Activated B cell treated with CpG ODN at 0.5 μM for 24 hours (primary cell): ENCODE data around the gene CCDC88C. TPM values are rescaled to one million over a fixed set of nuclear protein-coding genes. Genes with fewer than 3 reads are reported as not detected.

Experiments used
- ATAC-seq: fragments of 200-7000 bp; cut with Tn5 transposase; one replicate; pipeline ENCODE4 v1.10.0; 2021; ENCODE audit warnings: low read depth, mild to moderate bottlenecking, moderate library complexity
- CTCF ChIA-PET: fragments of 350-600 bp; sonication (Branson Sonifier 250); formaldehyde crosslinking; loops from one replicate; lab custom pipeline; 2021; ENCODE audit warnings: antibody characterized with exemption; lab: Charles Lee
- POLR2A ChIA-PET: fragments of 350-600 bp; sonication (Branson Sonifier 250); formaldehyde crosslinking; loops from one replicate; lab custom pipeline; 2021; ENCODE audit warnings: antibody characterized with exemption; lab: Charles Lee
- DNase-seq: peaks from one replicate; pipeline ENCODE4 v3.0.0; 2022
- H3K27ac Mint-ChIP-seq: one replicate; pipeline ENCODE4 v1.8.0; 2020; ENCODE audit warnings: mixed read lengths
- H3K27me3 Mint-ChIP-seq: one replicate; pipeline ENCODE4 v1.8.0; 2021; ENCODE audit warnings: mixed read lengths
- H3K36me3 Mint-ChIP-seq: one replicate; pipeline ENCODE4 v1.8.0; 2021; ENCODE audit warnings: low read depth, mixed read lengths
- H3K4me1 Mint-ChIP-seq: one replicate; pipeline ENCODE4 v1.8.0; 2021; ENCODE audit warnings: mixed read lengths
- H3K4me3 Mint-ChIP-seq: one replicate; pipeline ENCODE4 v1.8.0; 2020; ENCODE audit warnings: mild to moderate bottlenecking, mixed read lengths
- H3K9me3 Mint-ChIP-seq: one replicate; pipeline ENCODE4 v1.8.0; 2020; ENCODE audit warnings: mixed read lengths
- CTCF ChIP-seq: fragments of 200-600 bp; IDR thresholded peaks from one replicate; pipeline ENCODE4 v1.8.0; 2022; ENCODE audit warnings: antibody characterized with exemption, mild to moderate bottlenecking
- intact Hi-C: fragments of 100-400 bp; cut with micrococcal nuclease; formaldehyde crosslinking; loops from one replicate; pipeline ENCODE4 v1.15.1; 2024
- total RNA-seq: library from RNA; stranded (reverse); gene quantifications from 2 replicates; pipeline ENCODE4 v1.2.3, GENCODE V29; 2022

Gene CCDC88C
- total RNA-seq, 1 donor from 2014 or later = 164 TPM

DNA sequence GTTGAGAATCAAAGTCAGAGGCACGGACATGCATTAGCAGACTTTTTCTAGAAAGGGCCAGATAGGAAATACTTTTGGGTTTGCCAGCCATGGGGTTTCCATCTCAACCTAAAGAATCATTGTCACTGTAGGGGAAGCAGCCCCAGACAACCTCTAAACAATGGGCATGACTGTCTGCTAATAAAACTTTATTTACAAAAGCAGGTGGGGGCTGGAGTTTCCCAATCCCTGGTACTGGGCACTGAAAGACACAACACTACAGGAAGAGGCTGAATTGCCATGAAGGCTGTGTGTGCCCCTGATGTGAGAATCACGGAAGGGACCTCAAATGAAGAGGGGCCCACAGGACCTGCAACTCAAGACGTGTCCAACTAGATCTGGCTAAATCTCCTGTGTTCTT, 111.1 kb downstream of the CCDC88C start:
- Mint-ChIP-seq H3K27ac (no peak overlapping the region), H3K9me3 (no peaks in the 10 kb centered on the region), H3K27me3 (no peaks in the 10 kb centered on the region), H3K36me3 (peaks cover 94% of the 10 kb centered on the region), H3K4me3 (no peak overlapping the region), H3K4me1 (peaks cover 31% of the 10 kb centered on the region)
- no peak for TF ChIP-seq CTCF
- ChIA-PET CTCF (no interaction called here), POLR2A (interaction anchor here (0.5 kb wide), 1 partner anchor 9 kb away, joined by 4 read pairs; no protein-coding TSS in a partner anchor)
- ATAC-seq = no peak
- DNase-seq = no peak
- intact Hi-C loops = no loop called here

DNA sequence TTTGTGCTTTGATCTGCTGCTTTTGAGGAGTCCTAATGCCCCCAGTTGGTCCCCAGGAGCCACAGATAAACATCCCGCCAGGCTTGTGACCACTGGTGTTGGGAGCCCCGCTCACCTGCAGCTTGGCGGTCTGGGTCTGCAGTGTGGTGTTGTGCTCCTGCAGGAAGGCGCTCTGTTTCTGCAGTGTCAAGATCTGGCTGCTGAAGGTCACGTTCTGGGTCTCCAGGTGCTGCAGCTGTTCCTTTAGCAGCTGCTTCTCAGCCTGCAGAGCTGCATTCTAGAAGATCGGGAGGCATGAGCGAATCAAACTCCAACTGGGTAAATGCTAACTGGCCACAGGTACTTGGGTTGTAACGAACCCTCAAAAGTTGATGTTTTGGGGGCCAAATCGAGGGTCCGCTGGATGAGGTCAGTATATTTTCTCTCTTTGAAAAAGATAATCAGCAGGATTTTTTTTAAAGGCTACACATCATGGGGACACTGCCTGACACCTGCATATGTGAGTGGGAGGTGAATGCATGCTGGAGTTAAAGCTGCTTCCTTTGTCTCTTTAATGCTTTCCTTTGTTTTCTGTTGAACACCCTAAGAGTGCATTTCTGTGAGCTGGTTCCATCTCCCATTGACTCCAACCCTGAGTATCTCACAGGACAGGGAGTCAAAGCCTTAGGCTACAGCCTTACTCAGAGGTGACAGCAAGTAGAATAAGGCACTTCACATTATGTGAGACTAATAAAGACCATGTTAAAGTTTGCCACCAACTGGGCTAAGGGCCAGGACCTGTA, 111.8 kb downstream of the CCDC88C start:
- TF ChIP-seq CTCF = no peak
- ChIA-PET CTCF (no interaction called here), POLR2A (interaction anchor here (0.5 to 1.1 kb wide), 3 partner anchors 9 to 110 kb away, joined by 3 read pairs; partner anchors contain the start of gene GPR68)
- peak overlapping the region; percentile 56 for H3K27ac Mint-ChIP-seq
- ATAC-seq = no peak
- no peak overlapping the region for H3K4me3 Mint-ChIP-seq
- no peaks in the 10 kb centered on the region for H3K27me3 Mint-ChIP-seq
- peaks cover 93% of the 10 kb centered on the region for H3K36me3 Mint-ChIP-seq
- no peak for DNase-seq
- intact Hi-C loops = no loop called here
- no peaks in the 10 kb centered on the region for H3K9me3 Mint-ChIP-seq
- H3K4me1 Mint-ChIP-seq = peaks cover 23% of the 10 kb centered on the region

DNA sequence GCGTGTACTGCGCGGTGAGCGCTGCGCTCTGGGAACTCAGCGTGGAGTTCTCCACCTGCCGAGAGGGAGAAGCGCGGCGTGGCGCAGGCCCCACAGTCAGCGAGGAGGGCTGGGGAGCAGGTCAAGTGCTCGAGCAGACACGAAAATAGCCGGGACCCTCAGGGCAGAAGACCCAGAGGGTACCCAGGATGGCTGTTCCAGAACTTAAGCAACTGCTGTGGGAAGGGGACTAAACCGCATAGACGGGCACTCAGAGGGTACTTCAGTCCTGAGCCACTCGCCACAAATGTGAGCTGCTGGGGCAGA, 113.7 kb downstream of the CCDC88C start:
- H3K27me3 Mint-ChIP-seq = no peaks in the 10 kb centered on the region
- no peak for TF ChIP-seq CTCF
- CTCF ChIA-PET = no interaction called here
- no peak overlapping the region for H3K4me3 Mint-ChIP-seq
- intact Hi-C loops = no loop called here
- no peaks in the 10 kb centered on the region for H3K9me3 Mint-ChIP-seq
- no peak overlapping the region for H3K27ac Mint-ChIP-seq
- POLR2A ChIA-PET = no interaction called here
- DNase-seq = no peak
- no peak for ATAC-seq
- peaks cover 15% of the 10 kb centered on the region for H3K4me1 Mint-ChIP-seq
- peaks cover 92% of the 10 kb centered on the region for H3K36me3 Mint-ChIP-seq

- ChIA-PET CTCF (no interaction called here), POLR2A (no interaction called here)
- Mint-ChIP-seq H3K27me3 (no peaks in the 10 kb centered on the region), H3K27ac (peak overlapping the region; percentile 82), H3K36me3 (peaks cover 92% of the 10 kb centered on the region), H3K9me3 (no peaks in the 10 kb centered on the region), H3K4me3 (no peak overlapping the region), H3K4me1 (peaks cover 15% of the 10 kb centered on the region)
- DNase-seq = no peak
- intact Hi-C loops = no loop called here
- no peak for TF ChIP-seq CTCF
- peak; percentile 91 for ATAC-seq
Observed at GRCh38 chr14:91303091-91303923, 114.3 kb downstream of the CCDC88C start.

- H3K4me1 Mint-ChIP-seq = peaks cover 15% of the 10 kb centered on the region
- peak overlapping the region; percentile 82 for H3K27ac Mint-ChIP-seq
- H3K36me3 Mint-ChIP-seq = peaks cover 91% of the 10 kb centered on the region
- ChIA-PET CTCF (no interaction called here), POLR2A (no interaction called here)
- H3K4me3 Mint-ChIP-seq = no peak overlapping the region
- ATAC-seq (peak; percentile 8), DNase-seq (no peak)
- intact Hi-C loops = no loop called here
- no peak for TF ChIP-seq CTCF
- H3K9me3 Mint-ChIP-seq = no peaks in the 10 kb centered on the region
- no peaks in the 10 kb centered on the region for H3K27me3 Mint-ChIP-seq
Observed at GRCh38 chr14:91302391-91302790, 115.2 kb downstream of the CCDC88C start.
